GM21423 (cell line): Measurements from ENCODE around the gene ARID1B.
"Not testable (repeated sequence)": the region's sequence is repeated elsewhere in the genome, so short reads cannot be mapped to it uniquely, and the experiment has no call there.

ENCODE experiments used
- ATAC-seq: cut with Tn5 transposase; IDR thresholded peaks from one replicate; pipeline ENCODE4 v1.9.1; 2021; ENCODE audit warnings: mild to moderate bottlenecking, moderate library complexity; ENCODE audit not compliant: unreplicated experiment

Gene ARID1B

DNA sequence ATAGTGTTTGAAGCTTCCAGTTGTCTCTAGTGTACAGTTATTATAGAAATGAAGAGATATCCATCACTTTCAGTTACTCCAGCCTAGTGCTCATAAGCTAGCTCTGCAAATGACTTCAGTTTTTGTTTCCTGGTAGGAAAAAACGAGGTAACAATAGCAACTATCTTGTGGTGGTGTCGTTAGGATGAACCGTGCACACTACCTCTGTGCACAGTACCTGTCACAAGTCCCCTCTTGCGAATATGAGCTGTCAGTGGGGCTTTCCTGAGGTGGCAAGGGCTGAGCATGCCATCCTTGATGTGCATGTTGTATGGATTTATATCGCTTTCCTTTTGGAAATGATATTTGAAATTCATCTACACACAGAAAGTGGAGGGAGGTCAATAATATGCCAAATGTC is 151.8 kb downstream of the ARID1B start:
- ATAC-seq = no peak

DNA sequence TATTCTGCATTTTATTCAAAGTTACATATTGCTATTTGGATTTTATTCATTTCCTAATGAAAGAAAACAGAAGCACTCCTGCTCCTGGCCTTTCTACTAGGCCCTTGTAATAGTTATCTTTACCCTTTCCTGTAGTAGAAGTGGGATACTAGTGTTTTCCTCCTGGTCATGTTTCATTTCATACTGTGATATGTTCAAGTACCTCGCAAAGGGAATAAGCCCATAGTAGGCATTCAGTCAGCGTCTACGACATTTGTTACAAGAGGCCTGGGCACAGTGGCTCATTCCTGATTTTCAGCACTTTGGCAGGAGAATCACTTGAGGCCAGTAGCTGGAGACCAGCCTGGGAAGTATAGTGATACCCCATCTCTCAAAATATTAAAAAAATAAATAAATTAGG is 154.1 kb downstream of the ARID1B start:
- no peak for ATAC-seq

- no peak for ATAC-seq
These were observed 156.3 kb downstream of the ARID1B start for GRCh38 chr6:156933201-156934068.

- no peak for ATAC-seq
These were observed 156.9 kb downstream of the ARID1B start for GRCh38 chr6:156934069-156934460.

DNA sequence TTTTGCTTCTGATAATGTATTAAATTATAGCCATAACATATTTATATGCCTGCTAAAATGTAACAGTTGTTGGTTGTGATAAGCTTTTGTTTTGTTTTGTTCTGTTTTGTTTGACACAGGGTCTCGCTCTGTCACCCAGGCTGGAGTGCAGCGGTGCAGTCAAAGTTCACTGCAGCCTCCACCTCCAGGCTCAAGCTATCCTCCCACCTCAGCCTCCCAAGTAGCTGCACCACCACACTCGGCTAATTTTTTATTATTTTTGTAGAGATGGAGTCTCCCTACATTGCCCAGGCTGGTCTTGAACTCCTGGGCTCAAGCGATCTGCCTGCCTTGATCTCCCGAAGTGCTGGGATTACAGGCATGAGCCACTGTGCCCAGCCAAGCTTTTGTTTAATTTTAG is 157.8 kb downstream of the ARID1B start:
- no peak for ATAC-seq

DNA sequence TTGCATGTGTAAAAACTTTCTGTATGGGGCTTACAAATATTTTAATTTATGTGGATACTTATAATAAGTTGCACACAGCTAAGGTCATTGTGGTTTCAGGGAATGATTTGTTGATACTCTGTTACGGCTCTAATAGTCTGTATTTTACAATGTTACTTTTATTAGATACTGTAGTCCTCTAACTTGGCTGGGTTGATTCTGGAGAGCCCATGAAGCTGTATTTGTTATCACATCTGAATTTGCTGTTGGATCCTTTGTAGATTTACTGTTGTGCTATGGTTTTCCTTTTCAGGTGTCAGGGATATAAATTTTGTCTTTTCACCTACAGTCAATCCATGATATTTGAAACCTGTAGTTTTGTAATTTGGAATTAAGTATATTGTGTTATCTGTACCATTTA is 161.0 kb downstream of the ARID1B start:
- ATAC-seq = no peak

DNA sequence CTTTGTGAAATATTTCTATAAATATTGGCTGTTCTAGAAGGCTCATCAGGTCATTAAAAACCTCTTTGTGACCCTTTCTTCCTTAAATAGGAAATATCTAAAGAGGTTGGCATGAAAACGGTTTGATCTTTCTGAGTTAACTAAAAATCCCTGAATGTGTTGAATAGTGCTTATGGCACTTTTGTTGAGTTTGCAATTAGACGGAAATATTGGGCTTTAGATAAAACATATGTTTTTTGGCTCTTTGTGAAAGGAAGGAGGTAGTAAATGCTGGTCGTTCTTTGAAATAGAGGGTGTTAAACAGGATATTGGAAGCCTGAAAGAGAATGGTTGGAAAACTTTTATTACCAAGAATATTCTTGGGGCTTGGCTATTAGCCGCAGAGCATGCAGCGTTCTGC is 163.0 kb downstream of the ARID1B start:
- ATAC-seq = no peak

GRCh38 chr6:156942266-156942665 is 165.1 kb downstream of the ARID1B start:
- no peak for ATAC-seq

DNA sequence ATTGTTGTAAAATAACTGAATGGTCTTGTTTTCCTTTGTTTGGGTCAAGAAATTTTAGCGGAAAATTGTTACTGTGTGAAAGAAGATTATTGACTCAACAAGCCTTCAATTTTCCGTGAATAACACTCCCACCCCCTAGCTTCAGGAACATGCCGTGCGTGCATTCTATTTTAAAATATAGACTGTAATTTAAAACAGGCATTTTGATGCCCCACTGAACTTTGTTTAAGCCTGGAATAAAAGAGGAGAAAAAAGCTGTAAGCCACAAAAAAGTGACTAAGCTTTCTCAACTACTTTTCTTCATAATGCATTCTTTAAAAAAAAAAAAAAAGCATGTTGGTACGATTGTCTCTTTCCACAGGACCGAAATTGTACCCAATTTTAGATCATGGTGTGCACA is 166.0 kb downstream of the ARID1B start:
- no peak for ATAC-seq

DNA sequence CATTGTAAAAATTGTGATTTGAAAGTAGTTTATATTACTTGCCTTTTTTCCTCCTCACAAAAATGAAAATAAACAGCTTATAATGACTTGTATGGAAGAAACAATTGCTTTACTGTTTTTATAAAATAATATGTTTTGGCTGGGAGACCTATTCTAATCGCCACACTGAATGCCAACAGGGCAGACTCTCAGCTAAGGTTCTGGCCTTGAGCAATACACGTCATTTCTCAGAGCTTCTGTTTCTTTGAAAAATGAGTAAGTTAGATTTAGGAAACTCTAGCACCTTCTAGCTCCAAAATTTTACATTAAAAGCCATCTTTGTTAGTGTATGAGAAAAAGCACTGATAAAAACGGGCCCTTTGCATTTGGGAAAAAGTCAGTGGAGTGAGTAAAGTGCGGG is 166.6 kb downstream of the ARID1B start:
- ATAC-seq = no peak

GRCh38 chr6:156944412-156944811 is 167.2 kb downstream of the ARID1B start:
- no peak for ATAC-seq

DNA sequence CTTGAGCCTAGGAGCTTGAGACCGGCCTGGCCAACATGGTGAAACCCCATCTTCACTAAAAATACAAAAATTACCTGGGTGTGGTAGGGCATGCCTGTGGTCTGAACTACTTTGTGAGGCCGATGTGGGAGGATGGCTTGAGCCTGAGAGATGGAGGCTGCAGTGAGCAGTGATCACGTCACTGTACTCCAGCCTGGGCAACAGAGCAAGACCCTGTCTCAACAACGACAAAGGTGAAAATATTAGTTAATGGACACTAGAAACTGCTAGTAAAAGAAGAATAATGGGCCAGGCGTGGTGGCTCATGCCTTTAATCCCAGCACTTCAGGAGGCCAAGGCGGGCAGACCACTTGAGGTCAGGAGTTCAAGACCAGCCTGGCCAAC is 168.6 kb downstream of the ARID1B start:
- not testable (repeated sequence) for ATAC-seq

DNA sequence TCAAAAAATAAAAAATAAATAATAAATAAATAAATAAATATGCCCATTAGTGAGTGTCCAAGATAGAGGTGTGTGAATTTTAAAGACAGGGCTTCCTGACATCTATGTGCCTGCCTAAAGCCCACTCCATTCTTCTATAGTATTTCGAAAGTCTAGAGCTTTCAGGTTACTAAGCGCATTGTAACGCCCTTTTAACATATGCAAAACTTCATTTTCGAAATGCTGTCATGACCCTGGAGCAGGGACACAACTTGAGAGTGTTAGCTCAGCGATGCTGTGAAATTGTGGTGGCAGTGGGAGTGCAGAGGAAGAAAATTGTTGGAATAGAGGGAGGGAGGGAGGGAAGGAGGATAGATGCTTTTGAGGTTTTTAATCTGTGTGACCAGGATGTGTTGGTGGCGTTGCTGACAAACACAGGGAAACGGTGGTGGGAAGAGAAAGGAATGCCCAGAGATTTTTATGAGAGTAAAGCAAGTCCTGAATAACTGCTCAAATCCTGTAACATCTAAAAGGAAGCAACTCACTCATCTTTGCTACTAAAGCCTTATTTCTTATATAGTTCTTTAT is 169.3 kb downstream of the ARID1B start:
- ATAC-seq = no peak

- no peak for ATAC-seq
These were observed 171.1 kb downstream of the ARID1B start for GRCh38 chr6:156948277-156948676.

DNA sequence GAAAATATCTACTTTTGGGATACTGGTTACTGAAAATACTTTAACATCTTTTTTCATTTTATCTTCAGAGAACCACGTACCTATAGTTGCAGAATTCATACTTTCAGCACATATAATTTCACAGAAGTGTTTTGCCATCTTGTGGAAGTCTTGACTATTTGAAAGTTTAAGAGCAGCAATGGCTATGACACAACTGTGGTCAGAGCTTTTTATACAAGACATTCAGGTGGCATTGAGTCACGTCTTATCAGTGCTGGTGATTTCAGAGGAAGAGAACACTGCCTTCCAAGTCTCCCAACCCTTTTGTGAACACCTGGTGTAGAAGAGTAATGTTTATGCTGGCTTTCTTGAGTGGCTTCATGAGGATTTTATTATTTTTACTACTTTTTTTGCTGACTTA is 171.6 kb downstream of the ARID1B start:
- ATAC-seq = no peak

- no peak for ATAC-seq
These were observed 172.2 kb downstream of the ARID1B start for GRCh38 chr6:156949376-156949775.

- ATAC-seq = no peak
These were observed 172.9 kb downstream of the ARID1B start for GRCh38 chr6:156950084-156950483.

- ATAC-seq = no peak
These were observed 173.4 kb downstream of the ARID1B start for GRCh38 chr6:156950531-156950930.

- no peak for ATAC-seq
These were observed 175.2 kb downstream of the ARID1B start for GRCh38 chr6:156952401-156952800.

GRCh38 chr6:156953127-156953478 is 175.9 kb downstream of the ARID1B start:
- no peak for ATAC-seq

DNA sequence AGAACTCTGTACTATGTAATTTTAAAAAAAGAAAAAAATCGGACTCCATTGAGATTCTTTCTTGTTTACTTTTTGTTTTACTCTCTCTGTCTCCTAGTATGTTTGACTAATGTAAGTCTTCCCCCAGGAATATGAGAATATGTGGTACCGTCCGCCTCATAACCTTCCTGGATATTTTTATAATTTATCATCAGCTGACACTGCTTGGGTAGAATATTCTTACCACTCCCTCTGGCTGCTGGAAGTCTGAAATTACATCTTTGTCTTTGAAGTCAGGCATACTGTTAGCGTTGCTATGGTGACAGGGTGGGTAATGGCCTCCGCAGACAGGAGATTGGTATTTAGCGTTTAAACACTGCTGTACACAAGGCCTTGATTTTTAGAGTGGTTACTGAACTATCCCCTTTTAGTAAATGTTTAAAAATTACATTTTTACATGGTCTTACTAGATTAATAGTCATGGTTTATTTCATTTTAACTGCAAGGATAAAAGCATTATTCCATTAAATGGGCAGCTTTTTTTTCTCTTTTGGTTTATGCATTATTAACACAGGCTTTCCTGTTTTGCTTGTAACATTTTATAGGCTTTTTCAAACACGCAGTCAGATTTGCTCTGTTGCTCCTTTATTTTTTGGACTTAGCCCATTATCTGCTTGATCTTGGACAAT is 176.4 kb downstream of the ARID1B start:
- ATAC-seq = no peak

- no peak for ATAC-seq
These were observed 177.0 kb downstream of the ARID1B start for GRCh38 chr6:156954191-156954590.
